BJ (cell line): ENCODE data around the gene GUCY2D. TPM values are rescaled to one million over a fixed set of nuclear protein-coding genes. Genes with fewer than 3 reads are reported as not detected.

Experiments used
- CTCF ChIA-PET: fragments of 350-600 bp; formaldehyde crosslinking; extraction: SDS; loops from one replicate; lab custom pipeline; 2021; ENCODE audit warnings: antibody characterized with exemption, inconsistent platforms; lab: Yijun Ruan, JAX
- POLR2A ChIA-PET: fragments of 300-600 bp; sonication (Branson Sonifier 250); formaldehyde crosslinking; extraction: SDS; loops from one replicate; lab custom pipeline; 2021; ENCODE audit warnings: antibody characterized with exemption; lab: Charles Lee
- DNase-seq: peaks from one replicate; pipeline ENCODE4 v3.0.0-alpha.2; 2011; ENCODE audit warnings: low read depth
- H3K27me3 ChIP-seq: 2 replicates; pipeline ENCODE4 v1.6.0; 2011; ENCODE audit warnings: low read length; ENCODE audit not compliant: control insufficient read depth, insufficient read depth
- H3K36me3 ChIP-seq: 2 replicates; pipeline ENCODE4 v1.5.1; 2011; ENCODE audit warnings: low read length; ENCODE audit not compliant: control insufficient read depth, insufficient read depth
- H3K4me3 ChIP-seq: 2 replicates; pipeline ENCODE4 v1.5.1; 2011; ENCODE audit warnings: low read depth, mild to moderate bottlenecking, control low read depth, low read length
- CTCF ChIP-seq: IDR thresholded peaks from 2 replicates; pipeline ENCODE4 v1.5.1; 2011; ENCODE audit warnings: low read depth, mild to moderate bottlenecking, control low read depth, inconsistent platforms, low read length, moderate library complexity; ENCODE audit not compliant: insufficient read depth
- polyA plus RNA-seq: library from polyadenylated mRNA; depleted of rRNA; stranded (reverse); fragments of >200 nt; gene quantifications from 2 replicates; pipeline ENCODE4 v1.2.3, GENCODE V29; 2011

Gene GUCY2D
- polyA plus RNA-seq, 1 experiment: 0.01 TPM

DNA sequence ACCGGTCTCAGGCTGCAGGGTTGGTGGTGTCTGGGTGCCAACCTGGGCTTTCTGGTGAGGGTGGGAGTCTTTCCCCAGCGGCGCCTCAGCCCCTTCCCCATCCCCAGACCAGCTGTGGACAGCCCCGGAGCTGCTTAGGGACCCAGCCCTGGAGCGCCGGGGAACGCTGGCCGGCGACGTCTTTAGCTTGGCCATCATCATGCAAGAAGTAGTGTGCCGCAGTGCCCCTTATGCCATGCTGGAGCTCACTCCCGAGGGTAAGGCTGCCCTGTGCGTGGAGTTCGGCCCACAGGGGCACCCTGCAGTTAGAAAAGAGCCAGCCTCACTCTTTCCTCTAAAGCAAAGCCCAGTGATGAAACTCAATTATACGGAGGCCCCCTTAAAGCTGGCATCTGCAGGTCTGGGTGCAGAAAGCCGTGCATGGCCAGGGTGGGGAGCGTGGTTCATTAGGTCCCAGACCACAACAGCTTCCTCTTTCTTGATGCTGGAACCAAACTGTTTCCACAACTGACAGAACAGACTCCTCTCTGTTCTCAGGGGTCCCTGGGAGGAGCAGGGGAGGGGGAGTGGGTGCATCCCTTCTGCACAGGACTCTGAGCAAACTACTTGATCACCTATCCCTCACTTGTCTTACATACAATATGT is 10.7 kb downstream of the GUCY2D start:
- no peak for DNase-seq
- CTCF ChIA-PET: no interaction called here
- POLR2A ChIA-PET: no interaction called here
- Histone ChIP-seq H3K27me3 (peaks cover 25% of the 10 kb centered on the region), H3K36me3 (no peaks in the 10 kb centered on the region), H3K4me3 (no peak overlapping the region)
- no peak for TF ChIP-seq CTCF

DNA sequence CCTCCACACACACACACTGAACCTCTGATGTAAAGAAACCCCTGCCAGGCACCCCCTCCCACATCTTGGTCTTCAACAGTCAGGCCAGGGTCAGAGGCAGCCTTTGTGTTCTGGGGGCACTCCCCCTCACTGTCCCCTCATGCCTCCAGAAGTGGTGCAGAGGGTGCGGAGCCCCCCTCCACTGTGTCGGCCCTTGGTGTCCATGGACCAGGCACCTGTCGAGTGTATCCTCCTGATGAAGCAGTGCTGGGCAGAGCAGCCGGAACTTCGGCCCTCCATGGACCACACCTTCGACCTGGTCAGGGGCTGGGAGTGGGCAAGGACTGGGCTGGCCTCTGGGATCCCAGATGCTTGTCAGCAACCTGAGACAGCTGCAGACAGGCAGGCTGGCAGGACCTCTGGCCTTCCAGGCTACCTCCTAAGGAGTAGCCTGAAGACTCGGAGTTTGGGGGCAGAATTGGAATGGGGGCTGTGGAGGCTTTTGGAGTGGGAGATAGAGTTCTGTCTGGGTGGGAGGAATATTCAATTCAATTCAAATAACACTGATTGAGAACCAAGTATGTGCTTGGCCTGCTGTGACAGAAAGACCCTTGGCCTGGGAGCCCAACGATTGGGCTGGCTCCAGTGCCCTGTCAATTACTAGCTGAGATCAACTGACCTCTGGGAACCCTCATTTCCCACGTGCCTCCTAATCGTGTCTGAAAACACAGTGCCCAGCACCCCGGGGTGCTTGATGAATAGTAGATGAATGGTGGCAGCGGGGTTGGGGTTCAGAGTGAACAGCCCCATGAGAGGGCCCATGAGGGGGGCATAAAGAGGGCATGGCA is 11.5 kb downstream of the GUCY2D start:
- POLR2A ChIA-PET: no interaction called here
- DNase-seq: no peak
- no peak overlapping the region for H3K4me3 ChIP-seq

GRCh38 chr17:8014558-8014850 is 12.1 kb downstream of the GUCY2D start:
- H3K4me3 ChIP-seq: no peak overlapping the region
- DNase-seq: no peak
- CTCF ChIA-PET: interaction anchor here (1.1 to 2.1 kb wide), 3 partner anchors 10 to 24 kb away, joined by 3 to 7 read pairs (median 4); partner anchors contain the start of gene GUCY2D
- POLR2A ChIA-PET: no interaction called here
- TF ChIP-seq CTCF: no peak
- no peaks in the 10 kb centered on the region for H3K36me3 ChIP-seq
- peaks cover 29% of the 10 kb centered on the region for H3K27me3 ChIP-seq

More for the DNA sequence above, 11.5 kb downstream of the GUCY2D start:
- no peak for TF ChIP-seq CTCF
- H3K36me3 ChIP-seq: no peaks in the 10 kb centered on the region
- CTCF ChIA-PET: interaction anchor here (1.1 to 2.1 kb wide), 3 partner anchors 10 to 24 kb away, joined by 3 to 7 read pairs (median 4); partner anchors contain the start of gene GUCY2D
- H3K27me3 ChIP-seq: peaks cover 25% of the 10 kb centered on the region

DNA sequence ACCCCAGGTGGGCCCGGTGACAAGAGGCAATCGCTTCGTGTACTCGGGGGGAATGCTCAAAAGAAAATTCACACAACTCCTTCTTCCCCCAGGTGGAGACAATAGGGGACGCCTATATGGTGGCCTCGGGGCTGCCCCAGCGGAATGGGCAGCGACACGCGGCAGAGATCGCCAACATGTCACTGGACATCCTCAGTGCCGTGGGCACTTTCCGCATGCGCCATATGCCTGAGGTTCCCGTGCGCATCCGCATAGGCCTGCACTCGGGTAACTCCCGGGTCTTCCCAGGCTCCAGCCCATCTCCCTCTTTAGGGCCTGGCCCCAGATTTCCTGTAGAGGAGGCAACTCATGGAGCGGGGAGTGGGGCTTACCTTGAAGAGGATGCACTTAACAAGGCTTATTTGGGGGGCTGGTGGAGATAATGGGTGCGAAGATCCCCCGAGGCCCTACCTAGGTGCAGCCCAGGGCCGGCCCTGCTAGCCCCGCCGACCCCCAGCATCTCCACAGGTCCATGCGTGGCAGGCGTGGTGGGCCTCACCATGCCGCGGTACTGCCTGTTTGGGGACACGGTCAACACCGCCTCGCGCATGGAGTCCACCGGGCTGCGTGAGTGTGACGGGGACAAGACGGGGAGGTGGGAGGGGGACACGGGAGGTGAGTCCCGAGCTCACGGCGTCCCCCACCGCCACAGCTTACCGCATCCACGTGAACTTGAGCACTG is 13.0 kb downstream of the GUCY2D start:
- DNase-seq: no peak
- H3K36me3 ChIP-seq: no peaks in the 10 kb centered on the region
- TF ChIP-seq CTCF: no peak
- no peak overlapping the region for H3K4me3 ChIP-seq
- peaks cover 29% of the 10 kb centered on the region for H3K27me3 ChIP-seq
- ChIA-PET CTCF (interaction anchor here (1.2 to 4.1 kb wide), 5 partner anchors 8 to 45 kb away, joined by 3 to 18 read pairs (median 7); partner anchors contain the start of gene GUCY2D), POLR2A (no interaction called here)
